HepG2 (cell line): ENCODE measurements around the gene PMEL. TPM values are rescaled to one million over a fixed set of nuclear protein-coding genes. Genes with fewer than 3 reads are reported as not detected.

ENCODE experiments used
- ATAC-seq: fragments of 200-7000 bp; cut with Tn5 transposase; 3 replicates; pipeline ENCODE4 v1.9.1; 2020; ENCODE audit warnings: mild to moderate bottlenecking, moderate library complexity
- BruUV-seq: library from RNA; stranded (reverse); fragments of 400-500 nt; replicated peaks from 2 replicates; lab custom pipeline; 2021; lab: Mats Ljungman, UMichigan
- CTCF ChIA-PET: fragments of 300-600 bp; formaldehyde crosslinking; extraction: SDS; loops from one replicate; lab custom pipeline; 2021; ENCODE audit warnings: low total read pairs, inconsistent platforms, low intra/inter-chr PET ratio; lab: Yijun Ruan, JAX
- POLR2A ChIA-PET: fragments of 350-600 bp; sonication (Branson Sonifier 250); formaldehyde crosslinking; loops from one replicate; lab custom pipeline; 2020; ENCODE audit warnings: antibody characterized with exemption, inconsistent platforms; lab: Yijun Ruan, JAX
- DNase-seq: peaks from one replicate; pipeline ENCODE4 v3.0.0-alpha.2; 2015; ENCODE audit warnings: low spot score
- FAIRE-seq: peaks from 3 replicates; lab custom pipeline; 2011; peaks lifted over from hg19 to GRCh38; lab: Jason Lieb, UNC
- H2AFZ ChIP-seq: one replicate; pipeline ENCODE4 v1.6.1; 2011; ENCODE audit warnings: low read length, inconsistent platforms
- H3K27ac ChIP-seq: fragments of 300-600 bp; 3 replicates; pipeline ENCODE4 v1.8.0; 2011; ENCODE audit warnings: mixed run types, mild to moderate bottlenecking, mixed read lengths, low read length, inconsistent platforms; ENCODE audit not compliant: insufficient read depth; ENCODE audit errors: extremely low read length
- H3K27me3 ChIP-seq, 2 experiments: fragments of 200-600 bp in 1 of 2; 2 replicates in 1 of 2; 3 replicates in 1 of 2; pipeline versions ENCODE4 v1.6.0 to v1.8.0; 2011; ENCODE audit warnings: low read length in 2 of 2, mild to moderate bottlenecking in 2 of 2, moderate library complexity in 2 of 2, inconsistent platforms in 1 of 2; ENCODE audit not compliant: insufficient read depth in 2 of 2, control insufficient read depth in 1 of 2
- H3K36me3 ChIP-seq, 2 experiments: fragments of 200-600 bp in 1 of 2; replicated peaks in 1 of 2; 2 replicates in 1 of 2; 3 replicates in 1 of 2; pipeline versions ENCODE4 v1.5.1 to v1.8.0; 2011; ENCODE audit warnings: low read length in 2 of 2, inconsistent platforms in 1 of 2; ENCODE audit not compliant: insufficient read depth in 2 of 2, control insufficient read depth in 1 of 2
- H3K4me1 ChIP-seq: 2 replicates; pipeline ENCODE4 v1.5.1; 2012; ENCODE audit warnings: low read length, inconsistent platforms; ENCODE audit not compliant: insufficient read depth
- H3K4me2 ChIP-seq: 2 replicates; pipeline ENCODE4 v1.6.0; 2011; ENCODE audit warnings: low read depth, low read length, inconsistent platforms
- H3K4me3 ChIP-seq, 3 experiments: fragments of 200-600 bp in 1 of 3; sonication (generic), shearing (Covaris generic) in 1 of 3; replicated peaks in 1 of 3; 2 replicates each; pipeline ENCODE4 v1.5.1; 2011 to 2016; ENCODE audit warnings: low read length in 3 of 3, inconsistent platforms in 2 of 3, low read depth in 2 of 3, mild to moderate bottlenecking in 2 of 3, control low read depth in 1 of 3, mixed read lengths in 1 of 3; ENCODE audit not compliant: insufficient read depth in 1 of 3
- H3K79me2 ChIP-seq: one replicate; pipeline ENCODE4 v1.6.1; 2011; ENCODE audit warnings: low read length, inconsistent platforms; ENCODE audit not compliant: insufficient read depth
- H3K9ac ChIP-seq: 2 replicates; pipeline ENCODE4 v1.6.0; 2011; ENCODE audit warnings: mild to moderate bottlenecking, low read depth, low read length, inconsistent platforms; ENCODE audit not compliant: insufficient read depth
- H3K9me3 ChIP-seq: 2 replicates; pipeline ENCODE4 v1.5.1; 2012; ENCODE audit warnings: mild to moderate bottlenecking, low read length
- H4K20me1 ChIP-seq: 2 replicates; pipeline ENCODE4 v1.6.0; 2011; ENCODE audit warnings: inconsistent platforms, mild to moderate bottlenecking, low read length, moderate library complexity; ENCODE audit not compliant: insufficient read depth
- CBX2 ChIP-seq, 2 experiments: fragments of 200-600 bp in 1 of 2; sonication (generic); formaldehyde crosslinking in 1 of 2; IDR thresholded peaks; 2 replicates each; pipeline versions ENCODE4 v1.7.0 to v1.8.1; 2018 to 2022; ENCODE audit warnings: low read depth in 2 of 2, low read length in 1 of 2, mild to moderate bottlenecking in 1 of 2, missing genetic modification reagents in 1 of 2
- CEBPG ChIP-seq: IDR thresholded peaks from 2 replicates; pipeline ENCODE4 v1.6.1; 2016
- FOXO1 ChIP-seq: sonication (generic); formaldehyde crosslinking; IDR thresholded peaks from 2 replicates; pipeline ENCODE4 v1.4.0; 2020; ENCODE audit warnings: missing genetic modification reagents
- HDAC2 ChIP-seq: sonication (generic); formaldehyde crosslinking; IDR thresholded peaks from 2 replicates; pipeline ENCODE4 v1.4.0; 2020; ENCODE audit warnings: missing genetic modification reagents
- LCORL ChIP-seq, 2 experiments: fragments of 450-650 bp in 1 of 2; sonication (generic) in 1 of 2; formaldehyde crosslinking in 1 of 2; IDR thresholded peaks; 2 replicates each; pipeline versions ENCODE4 v1.5.0 to v1.6.1; 2017 to 2020; ENCODE audit warnings: antibody characterized with exemption in 1 of 2, missing genetic modification reagents in 1 of 2
- NFYC ChIP-seq: IDR thresholded peaks from 2 replicates; pipeline ENCODE4 v1.6.1; 2016; ENCODE audit warnings: missing genetic modification reagents, missing compliant biosample characterization
- POLR2AphosphoS5 ChIP-seq: IDR thresholded peaks from 2 replicates; pipeline ENCODE4 v1.6.1; 2012; ENCODE audit warnings: low read depth, low read length
- PPARG ChIP-seq: conservative IDR thresholded peaks from 2 replicates; pipeline ENCODE4 v1.6.1; 2016; ENCODE audit warnings: missing biosample characterization, missing genetic modification reagents
- YEATS4 ChIP-seq: sonication (generic); formaldehyde crosslinking; IDR thresholded peaks from 2 replicates; pipeline ENCODE4 v1.4.0; 2020; ENCODE audit warnings: missing genetic modification reagents, borderline replicate concordance
- ZNF264 ChIP-seq: sonication (generic); formaldehyde crosslinking; IDR thresholded peaks from 2 replicates; pipeline ENCODE4 v1.4.0; 2020; ENCODE audit warnings: missing genetic modification reagents
- ZNF274 ChIP-seq: sonication (generic); formaldehyde crosslinking; IDR thresholded peaks from 2 replicates; pipeline ENCODE4 v1.5.1; 2020; ENCODE audit warnings: mild to moderate bottlenecking, missing genetic modification reagents
- ZNF326 ChIP-seq: sonication (generic); formaldehyde crosslinking; IDR thresholded peaks from 2 replicates; pipeline ENCODE4 v1.4.0; 2020; ENCODE audit warnings: missing genetic modification reagents, borderline replicate concordance
- ZNF34 ChIP-seq: sonication (generic); formaldehyde crosslinking; IDR thresholded peaks from 2 replicates; pipeline ENCODE4 v1.4.0; 2020; ENCODE audit warnings: mild to moderate bottlenecking, missing genetic modification reagents, borderline replicate concordance
- ZNF484 ChIP-seq: sonication (generic); formaldehyde crosslinking; IDR thresholded peaks from 2 replicates; pipeline ENCODE4 v1.5.1; 2020; ENCODE audit warnings: mild to moderate bottlenecking, low read depth, missing genetic modification reagents, borderline replicate concordance
- WGBS: methylation state at CpG from one replicate; pipeline ENCODE4 v1.1.6; 2017; ENCODE audit warnings: low lambda C conversion rate; 5-methylcytosine and 5-hydroxymethylcytosine counted together
- in situ Hi-C: cut with HindIII; loops from 2 replicates; pipeline ENCODE4 v1.10.0; 2017; ENCODE audit warnings: low pct_unique_long_range_greater_than_20kb; ENCODE audit not compliant: extremely low pct_ligation_motif_present
- intact Hi-C: fragments of 100-400 bp; cut with micrococcal nuclease; formaldehyde crosslinking; loops from one replicate; pipeline ENCODE4 v1.10.0; 2022; ENCODE audit not compliant: unreplicated experiment
- polyA plus RNA-seq, 8 experiments: library from polyadenylated mRNA; depleted of rRNA in 3 of 8; stranded (reverse) in 7 of 8; unstranded in 1 of 8; fragments of >200 nt; fragmentation: Illumina TruSeq in 4 of 8; extraction: Trizol in 4 of 8; gene quantifications; 2 replicates each; pipeline versions ENCODE4 v1.2.1 to v1.2.3, GENCODE V29; 2011 to 2016; ENCODE audit warnings: low read depth in 4 of 8, missing spikeins in 1 of 8, mixed read lengths in 1 of 8; ENCODE audit not compliant: insufficient read depth in 1 of 8
- total RNA-seq, 5 experiments: library from RNA; depleted of rRNA; stranded (reverse); fragments of >200 nt; fragmentation: Illumina TruSeq; extraction: Trizol; gene quantifications; 2 replicates each; pipeline ENCODE4 v1.2.3, GENCODE V29; 2016; ENCODE audit warnings: low read depth in 1 of 5
- TF ChIP-seq, protein P1 (sequence below): IDR thresholded peaks from 2 replicates; pipeline ENCODE4 v1.6.1; 2012; ENCODE audit warnings: low read depth, low read length, improper control_type of control experiment

The PMEL gene
- total and polyA plus RNA-seq, 2 of the 13 experiments (the other 11 are each of a cell fraction or from before 2014, with no cell fraction given): 0.49 to 3.3 TPM

DNA sequence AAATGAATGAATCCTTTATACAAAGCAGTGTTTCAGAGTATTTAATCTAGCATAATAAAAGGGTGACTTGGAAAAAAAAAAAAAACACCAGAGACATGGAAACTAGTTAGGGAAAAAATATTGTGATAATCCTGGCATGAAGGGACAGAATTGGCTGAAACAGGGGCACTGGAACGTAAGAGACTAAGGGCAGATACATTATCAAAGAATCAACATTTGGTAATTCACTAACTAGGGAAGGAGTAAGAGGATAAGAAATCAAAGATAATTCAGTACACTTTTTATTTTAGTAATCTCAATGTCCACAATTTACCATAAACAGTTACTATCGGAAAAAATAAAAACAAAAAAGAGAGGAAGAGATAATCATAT, 56.3 kb downstream of the PMEL start:
- Histone ChIP-seq H3K27ac (peak overlapping the region; percentile 75), H3K9ac (peak overlapping the region; percentile 29), H3K27me3 (no peaks in the 10 kb centered on the region), H3K4me2 (peak overlapping the region; percentile 61), H4K20me1 (no peaks in the 10 kb centered on the region; the same call in 1 of the 2 replicates)
- ATAC-seq: no peak
- in situ Hi-C loops: no loop called here
- TF ChIP-seq, protein P1, sequence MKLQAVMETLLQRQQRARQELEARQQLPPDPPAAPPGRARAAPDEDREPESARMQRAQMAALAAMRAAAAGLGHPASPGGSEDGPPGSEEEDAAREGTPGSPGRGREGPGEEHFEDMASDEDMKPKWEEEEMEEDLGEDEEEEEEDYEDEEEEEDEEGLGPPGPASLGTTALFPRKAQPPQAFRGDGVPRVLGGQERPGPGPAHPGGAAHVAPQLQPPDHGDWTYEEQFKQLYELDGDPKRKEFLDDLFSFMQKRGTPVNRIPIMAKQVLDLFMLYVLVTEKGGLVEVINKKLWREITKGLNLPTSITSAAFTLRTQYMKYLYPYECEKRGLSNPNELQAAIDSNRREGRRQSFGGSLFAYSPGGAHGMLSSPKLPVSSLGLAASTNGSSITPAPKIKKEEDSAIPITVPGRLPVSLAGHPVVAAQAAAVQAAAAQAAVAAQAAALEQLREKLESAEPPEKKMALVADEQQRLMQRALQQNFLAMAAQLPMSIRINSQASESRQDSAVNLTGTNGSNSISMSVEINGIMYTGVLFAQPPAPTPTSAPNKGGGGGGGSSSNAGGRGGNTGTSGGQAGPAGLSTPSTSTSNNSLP: peak; percentile 2; the same call in 1 of the 2 replicates
- no peak for TF ChIP-seq ZNF274
- TF ChIP-seq, all 625 proteins: peak for 1
- no peak for FAIRE-seq
- no TSS peak for BruUV-seq
- Histone ChIP-seq H2AFZ (no peak overlapping the region), H3K9me3 (no peaks in the 10 kb centered on the region), H3K4me1 (peaks cover 40% of the 10 kb centered on the region), H3K36me3 (peaks cover 0 to 16% of the 10 kb centered on the region in 2 experiments; a peak in 2 of 5 replicates), H3K4me3 (peak overlapping the region in 2 of 3 experiments; percentile 4; a peak in 1 of 6 replicates), H3K79me2 (peaks cover 18% of the 10 kb centered on the region)
- ChIA-PET POLR2A (interaction anchor here (0.5 to 1.2 kb wide), 4 partner anchors 21 to 80 kb away, joined by 3 read pairs; partner anchors contain the start of genes DNAJC14 and RAB5B), CTCF (no interaction called here)
- intact Hi-C loops: no loop called here
- DNase-seq: no peak
- WGBS: 26% methylated on average over 2 of the region's 2 CpGs

- Histone ChIP-seq H3K9me3 (no peaks in the 10 kb centered on the region), H3K4me2 (peak overlapping the region; percentile 61), H4K20me1 (no peaks in the 10 kb centered on the region; the same call in 1 of the 2 replicates), H3K27ac (peak overlapping the region; percentile 75), H3K79me2 (peaks cover 14% of the 10 kb centered on the region), H3K9ac (peak overlapping the region; percentile 25), H3K4me1 (peaks cover 34% of the 10 kb centered on the region), H3K27me3 (no peaks in the 10 kb centered on the region), H3K36me3 (peaks cover 0 to 11% of the 10 kb centered on the region in 2 experiments; a peak in 2 of 5 replicates), H2AFZ (no peak overlapping the region), H3K4me3 (peak overlapping the region in 1 of 3 experiments; percentile 4; a peak in 1 of 6 replicates)
- ATAC-seq: peak; percentile 94
- FAIRE-seq: peak; percentile 62
- BruUV-seq: no TSS peak
- POLR2A ChIA-PET: interaction anchor here (0.5 to 1.2 kb wide), 4 partner anchors 21 to 79 kb away, joined by 3 read pairs; partner anchors contain the start of genes DNAJC14 and RAB5B
- CTCF ChIA-PET: no interaction called here
- in situ Hi-C loops: no loop called here
- intact Hi-C loops: no loop called here
- peak; percentile 90 for DNase-seq
- WGBS: 21% methylated on average over 8 of the region's 8 CpGs
- TF ChIP-seq PPARG (CRISPR knock-in tag): no peak
- peak; percentile 21; the same call in 1 of the 2 replicates for TF ChIP-seq LCORL (IDR thresholded peaks at IDR 0.05)
- no peak; the same call in 1 of the 2 replicates for TF ChIP-seq LCORL (CRISPR knock-in tag; IDR thresholded peaks at IDR 0.05)
- TF ChIP-seq FOXO1: no peak
- no peak for TF ChIP-seq ZNF34
- TF ChIP-seq POLR2AphosphoS5: no peak
- TF ChIP-seq CBX2 (IDR thresholded peaks at IDR 0.05; ENCODE audit: low read depth, low read length): no peak
- TF ChIP-seq CBX2 (CRISPR knock-in tag; IDR thresholded peaks at IDR 0.05; ENCODE audit: low read depth): no peak
- TF ChIP-seq YEATS4: 0 out of 2 replicates have a peak, but pooled peaks have one; percentile 26
- no peak for TF ChIP-seq ZNF484
- 0 out of 2 replicates have a peak, but pooled peaks have one; percentile 4 for TF ChIP-seq NFYC (CRISPR knock-in tag)
- 0 out of 2 replicates have a peak, but pooled peaks have one; percentile 2 for TF ChIP-seq CEBPG (CRISPR knock-in tag)
- TF ChIP-seq ZNF264: 0 out of 2 replicates have a peak, but pooled peaks have one; percentile 36
- peak; percentile 26; the same call in 1 of the 2 replicates for TF ChIP-seq HDAC2 (CRISPR knock-in tag)
- no peak for TF ChIP-seq ZNF326 (CRISPR knock-in tag)
These were observed 56.9 kb downstream of the PMEL start for GRCh38 chr12:55908726-55909512.
